K562 (cell line): ENCODE data around the gene TET2. TPM values are rescaled to one million over a fixed set of nuclear protein-coding genes. Genes with fewer than 3 reads are reported as not detected.

Experiments used
- ATAC-seq: fragments of 200-7000 bp; cut with Tn5 transposase; 3 replicates; pipeline ENCODE4 v1.9.1; 2020; ENCODE audit warnings: moderate library complexity
- BruUV-seq: library from RNA; stranded (reverse); fragments of 400-500 nt; replicated peaks from 2 replicates; lab custom pipeline; 2021; lab: Mats Ljungman, UMichigan
- CTCF ChIA-PET: fragments of 300-600 bp; formaldehyde crosslinking; extraction: SDS; loops from one replicate; lab custom pipeline; 2021; ENCODE audit warnings: low intra/inter-chr PET ratio; lab: Yijun Ruan, JAX
- POLR2A ChIA-PET: fragments of 300-600, 350-650 bp; sonication (Branson Sonifier 250); formaldehyde crosslinking; extraction: SDS; loops from one replicate; lab custom pipeline; 2021; ENCODE audit warnings: antibody characterized with exemption, inconsistent platforms; lab: Yijun Ruan, JAX
- DNase-seq, 4 experiments: peaks; one replicate each; pipeline versions ENCODE4 v3.0.0 to v3.0.0-alpha.2; 2011 to 2018; ENCODE audit warnings: low spot score in 3 of 4, mixed read lengths in 3 of 4; ENCODE audit errors: extremely low read depth in 1 of 4
- FAIRE-seq: peaks from 2 replicates; lab custom pipeline; 2011; peaks lifted over from hg19 to GRCh38; lab: Jason Lieb, UNC
- H2AFZ ChIP-seq: 2 replicates; pipeline ENCODE4 v1.6.0; 2011; ENCODE audit warnings: low read depth, low read length, control low read depth, inconsistent platforms
- H3K27ac ChIP-seq: fragments of 200-600 bp; 3 replicates; pipeline ENCODE4 v1.8.0; 2011; ENCODE audit warnings: low read depth, mild to moderate bottlenecking, control low read depth, inconsistent platforms, low read length, moderate library complexity, mixed read lengths; ENCODE audit errors: extremely low read depth
- H3K27me3 ChIP-seq, 2 experiments: fragments of 300-600 bp in 1 of 2; 2 replicates in 1 of 2; 3 replicates in 1 of 2; pipeline versions ENCODE4 v1.6.0 to v1.8.0; 2011; ENCODE audit warnings: inconsistent platforms in 2 of 2, low read length in 2 of 2, mild to moderate bottlenecking in 1 of 2, mixed read lengths in 1 of 2, moderate library complexity in 1 of 2; ENCODE audit not compliant: control insufficient read depth in 2 of 2, insufficient read depth in 2 of 2
- H3K36me3 ChIP-seq: fragments of 300-600 bp; 3 replicates; pipeline ENCODE4 v1.8.0; 2011; ENCODE audit warnings: mild to moderate bottlenecking, low read length, inconsistent platforms; ENCODE audit not compliant: control insufficient read depth, insufficient read depth
- H3K4me1 ChIP-seq, 2 experiments: fragments of 200-600 bp in 1 of 2; replicated peaks in 1 of 2; 2 replicates in 1 of 2; 3 replicates in 1 of 2; pipeline versions ENCODE4 v1.5.1 to v1.8.0; 2011; ENCODE audit warnings: inconsistent platforms in 2 of 2, low read length in 2 of 2, mild to moderate bottlenecking in 1 of 2, mixed read lengths in 1 of 2, moderate library complexity in 1 of 2; ENCODE audit not compliant: control insufficient read depth in 2 of 2, insufficient read depth in 2 of 2
- H3K4me2 ChIP-seq: 2 replicates; pipeline ENCODE4 v1.6.1; 2011; ENCODE audit warnings: low read length, control low read depth, inconsistent platforms, mixed read lengths; ENCODE audit not compliant: insufficient read depth
- H3K4me3 ChIP-seq: fragments of 200-600 bp; sonication (generic), shearing (Covaris generic); 2 replicates; pipeline ENCODE4 v1.5.1; 2016; ENCODE audit warnings: control low read depth, inconsistent platforms
- H3K79me2 ChIP-seq: fragments of 200-600 bp; 3 replicates; pipeline ENCODE4 v1.8.0; 2011; ENCODE audit warnings: low read length, inconsistent platforms; ENCODE audit not compliant: control insufficient read depth, insufficient read depth
- H3K9ac ChIP-seq, 2 experiments: 2 replicates each; pipeline versions ENCODE4 v1.6.0 to v1.6.1; 2011; ENCODE audit warnings: low read depth in 2 of 2, low read length in 2 of 2, control low read depth in 1 of 2, inconsistent platforms in 1 of 2, mild to moderate bottlenecking in 1 of 2, mixed read lengths in 1 of 2; ENCODE audit not compliant: insufficient read depth in 1 of 2
- H3K9me1 ChIP-seq: one replicate; pipeline ENCODE4 v1.6.0; 2011; ENCODE audit warnings: inconsistent platforms, mild to moderate bottlenecking, low read length, moderate library complexity; ENCODE audit not compliant: control insufficient read depth, insufficient read depth
- H3K9me3 ChIP-seq: replicated peaks from 2 replicates; pipeline ENCODE4 v1.5.1; 2011; ENCODE audit warnings: low read depth, low read length, inconsistent platforms; ENCODE audit not compliant: control insufficient read depth, insufficient read depth
- H4K20me1 ChIP-seq: replicated peaks from 2 replicates; pipeline ENCODE4 v1.6.1; 2011; ENCODE audit warnings: low read length, inconsistent platforms, mixed read lengths; ENCODE audit not compliant: control insufficient read depth, insufficient read depth
- MEIS2 ChIP-seq: fragments of 450-650 bp; IDR thresholded peaks from 2 replicates; pipeline ENCODE4 v1.6.1; 2014; ENCODE audit warnings: mild to moderate bottlenecking; ENCODE audit not compliant: partially characterized antibody
- PBX2 ChIP-seq, 2 experiments: IDR thresholded peaks in 1 of 2; conservative IDR thresholded peaks in 1 of 2; 2 replicates each; pipeline ENCODE4 v1.6.1; 2016; ENCODE audit warnings: low read depth in 2 of 2, mild to moderate bottlenecking in 1 of 2, missing compliant biosample characterization in 1 of 2, missing genetic modification characterization in 1 of 2, moderate library complexity in 1 of 2
- TAF9B ChIP-seq: fragments of 450-650 bp; IDR thresholded peaks from 2 replicates; pipeline ENCODE4 v1.6.1; 2018; ENCODE audit warnings: mild to moderate bottlenecking; ENCODE audit not compliant: partially characterized antibody
- WGBS: fragments of 100-300 bp; shearing (Covaris generic); methylation state at CpG from one replicate; pipeline ENCODE4 v1.1.6; 2016; ENCODE audit warnings: low coverage, mixed read lengths; ENCODE audit not compliant: insufficient coverage; ENCODE audit errors: missing lambda C conversion rate; 5-methylcytosine and 5-hydroxymethylcytosine counted together
- in situ Hi-C: fragments of 300-500 bp; cut with MboI; formaldehyde crosslinking; loops from 4 replicates; pipeline ENCODE4 v1.15.0; 2018; ENCODE audit warnings: inconsistent platforms, mixed read lengths
- intact Hi-C: fragments of 100-400 bp; cut with micrococcal nuclease; formaldehyde crosslinking; loops from 2 replicates; pipeline ENCODE4 v1.14.2; 2022
- polyA plus RNA-seq, 8 experiments: library from polyadenylated mRNA; depleted of rRNA in 4 of 8; stranded (reverse) in 5 of 8; unstranded in 3 of 8; fragments of >200 nt; fragmentation: Nextera tagmentation in 2 of 8; fragmentation: Illumina TruSeq in 1 of 8; extraction: Ambion mirVana in 2 of 8; extraction: Trizol in 1 of 8; gene quantifications; 2 replicates each; pipeline versions ENCODE4 v1.2.1 to v1.2.3, GENCODE V29; 2011 to 2014; ENCODE audit warnings: inconsistent platforms in 1 of 8, missing spikeins in 1 of 8
- total RNA-seq, 7 experiments: library from RNA; depleted of rRNA in 6 of 7; stranded (reverse); fragments of >200 nt in 6 of 7; fragmentation: Illumina TruSeq in 2 of 7; extraction: Trizol in 2 of 7; gene quantifications; 2 replicates each; pipeline versions ENCODE4 v1.2.1 to v1.2.3, GENCODE V29; 2011 to 2021; ENCODE audit warnings: low replicate concordance in 1 of 7
- TF ChIP-seq, protein P1 (sequence below): sonication (generic); formaldehyde crosslinking; IDR thresholded peaks from 2 replicates; pipeline ENCODE4 v1.8.0; 2022; ENCODE audit warnings: mild to moderate bottlenecking, missing genetic modification reagents

Gene TET2
- total and polyA plus RNA-seq, 9 of the 15 experiments (the other 6 are each of a cell fraction or from before 2014, with no cell fraction given) = 0.80 to 11.1 (median 4.9) TPM

- H3K9me3 ChIP-seq = no peaks in the 10 kb centered on the region
- TF ChIP-seq TAF9B = no peak
- no peaks in the 10 kb centered on the region for H3K36me3 ChIP-seq
- no peak overlapping the region for H3K4me2 ChIP-seq
- BruUV-seq = no TSS peak
- H3K9ac ChIP-seq = no peak overlapping the region
- ChIA-PET POLR2A (interaction anchor here (1.0 to 1.3 kb wide), 2 partner anchors 10 kb away, joined by 4 read pairs; no protein-coding TSS in a partner anchor), CTCF (no interaction called here)
- intact Hi-C loops = no loop called here
- no peak for ATAC-seq
- H3K4me3 ChIP-seq = no peak overlapping the region
- no peaks in the 10 kb centered on the region for H3K9me1 ChIP-seq
- H3K4me1 ChIP-seq = no peaks in the 10 kb centered on the region
- DNase-seq = no peak
- in situ Hi-C loops = no loop called here
- no peak for FAIRE-seq
- no peaks in the 10 kb centered on the region for H3K27me3 ChIP-seq
- 2% methylated on average over 4 of the region's 4 CpGs for WGBS
- H2AFZ ChIP-seq = no peak overlapping the region
- H3K27ac ChIP-seq = no peak overlapping the region
- no peaks in the 10 kb centered on the region for H4K20me1 ChIP-seq
- no peaks in the 10 kb centered on the region; the same call in 2 of the 3 replicates for H3K79me2 ChIP-seq
Observed at GRCh38 chr4:105215609-105216313, 69.1 kb downstream of the TET2 start.

- Histone ChIP-seq H2AFZ (no peak overlapping the region), H3K4me2 (no peak overlapping the region), H3K27me3 (no peaks in the 10 kb centered on the region), H3K4me1 (no peaks in the 10 kb centered on the region), H3K9me1 (no peaks in the 10 kb centered on the region), H3K79me2 (no peaks in the 10 kb centered on the region), H4K20me1 (no peaks in the 10 kb centered on the region), H3K36me3 (no peaks in the 10 kb centered on the region), H3K4me3 (no peak overlapping the region), H3K9me3 (no peaks in the 10 kb centered on the region), H3K9ac (no peak overlapping the region), H3K27ac (no peak overlapping the region)
- DNase-seq = no peak
- no TSS peak for BruUV-seq
- no peak for FAIRE-seq
- in situ Hi-C loops = no loop called here
- intact Hi-C loops = no loop called here
- CTCF ChIA-PET = no interaction called here
- POLR2A ChIA-PET = interaction anchor here (0.7 to 1.2 kb wide), 4 partner anchors 9 to 14 kb away, joined by 3 to 4 read pairs (median 4); no protein-coding TSS in a partner anchor
- TF ChIP-seq PBX2 (CRISPR knock-in tag; IDR thresholded peaks at IDR 0.05; ENCODE audit: low read depth) = no peak
- TF ChIP-seq PBX2 (tag; conservative IDR thresholded peaks at IDR 0.05; ENCODE audit: low read depth) = peak; percentile 45
- TF ChIP-seq, protein P1, sequence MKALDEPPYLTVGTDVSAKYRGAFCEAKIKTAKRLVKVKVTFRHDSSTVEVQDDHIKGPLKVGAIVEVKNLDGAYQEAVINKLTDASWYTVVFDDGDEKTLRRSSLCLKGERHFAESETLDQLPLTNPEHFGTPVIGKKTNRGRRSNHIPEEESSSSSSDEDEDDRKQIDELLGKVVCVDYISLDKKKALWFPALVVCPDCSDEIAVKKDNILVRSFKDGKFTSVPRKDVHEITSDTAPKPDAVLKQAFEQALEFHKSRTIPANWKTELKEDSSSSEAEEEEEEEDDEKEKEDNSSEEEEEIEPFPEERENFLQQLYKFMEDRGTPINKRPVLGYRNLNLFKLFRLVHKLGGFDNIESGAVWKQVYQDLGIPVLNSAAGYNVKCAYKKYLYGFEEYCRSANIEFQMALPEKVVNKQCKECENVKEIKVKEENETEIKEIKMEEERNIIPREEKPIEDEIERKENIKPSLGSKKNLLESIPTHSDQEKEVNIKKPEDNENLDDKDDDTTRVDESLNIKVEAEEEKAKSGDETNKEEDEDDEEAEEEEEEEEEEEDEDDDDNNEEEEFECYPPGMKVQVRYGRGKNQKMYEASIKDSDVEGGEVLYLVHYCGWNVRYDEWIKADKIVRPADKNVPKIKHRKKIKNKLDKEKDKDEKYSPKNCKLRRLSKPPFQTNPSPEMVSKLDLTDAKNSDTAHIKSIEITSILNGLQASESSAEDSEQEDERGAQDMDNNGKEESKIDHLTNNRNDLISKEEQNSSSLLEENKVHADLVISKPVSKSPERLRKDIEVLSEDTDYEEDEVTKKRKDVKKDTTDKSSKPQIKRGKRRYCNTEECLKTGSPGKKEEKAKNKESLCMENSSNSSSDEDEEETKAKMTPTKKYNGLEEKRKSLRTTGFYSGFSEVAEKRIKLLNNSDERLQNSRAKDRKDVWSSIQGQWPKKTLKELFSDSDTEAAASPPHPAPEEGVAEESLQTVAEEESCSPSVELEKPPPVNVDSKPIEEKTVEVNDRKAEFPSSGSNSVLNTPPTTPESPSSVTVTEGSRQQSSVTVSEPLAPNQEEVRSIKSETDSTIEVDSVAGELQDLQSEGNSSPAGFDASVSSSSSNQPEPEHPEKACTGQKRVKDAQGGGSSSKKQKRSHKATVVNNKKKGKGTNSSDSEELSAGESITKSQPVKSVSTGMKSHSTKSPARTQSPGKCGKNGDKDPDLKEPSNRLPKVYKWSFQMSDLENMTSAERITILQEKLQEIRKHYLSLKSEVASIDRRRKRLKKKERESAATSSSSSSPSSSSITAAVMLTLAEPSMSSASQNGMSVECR (CRISPR knock-in tag) = no peak
- TF ChIP-seq MEIS2 = peak; percentile 3
- 79% methylated on average over 1 of the region's 1 CpG for whole genome bisulfite sequencing
- ATAC-seq = no peak
Observed at GRCh38 chr4:105225500-105225899, 78.8 kb downstream of the TET2 start.
